ENCODE measurements around the gene SECISBP2.

The SECISBP2 gene

GRCh38 chr9:89380437-89381307, 62.4 kb downstream of the SECISBP2 start:
- Histone ChIP-seq H3K27me3 (ENCODE audit: control insufficient read depth in 1 of 2, insufficient read depth in 1 of 2, low read length in 2 of 2) (peaks cover 0 to 4% of the 10 kb centered on the region in 2 experiments), H4K8ac (ENCODE audit: low read length) (no peak overlapping the region), H3K4me3 (ENCODE audit: insufficient read depth in 1 of 2, low read depth in 1 of 2, low read length in 2 of 2) (no peak overlapping the region), H3K4ac (ENCODE audit: low read depth in 1 of 2, low read length in 2 of 2) (peak overlapping the region in 1 of 2 experiments; percentile 35), H3K14ac (ENCODE audit: low read length in 2 of 2) (peak overlapping the region in 1 of 2 experiments; percentile 45), H3K4me2 (ENCODE audit: low read length, poor library complexity, severe bottlenecking) (no peak overlapping the region), H2AK5ac (ENCODE audit: low read length, severe bottlenecking) (no peak overlapping the region), H3K18ac (ENCODE audit: low read depth in 1 of 2, low read length in 2 of 2) (peak overlapping the region; percentile 2 to 64), H3K79me1 (replicated peaks; ENCODE audit: low read length, poor library complexity, severe bottlenecking) (no peaks in the 10 kb centered on the region), H3K9me3 (ENCODE audit: control insufficient read depth, low read length) (no peaks in the 10 kb centered on the region), H3K4me1 (ENCODE audit: control insufficient read depth, insufficient read depth, low read depth, low read length) (peaks cover 22% of the 10 kb centered on the region), H2AFZ (ENCODE audit: low read depth, low read length) (no peak overlapping the region), H3K23ac (ENCODE audit: low read length in 2 of 2) (no peak overlapping the region), H2BK15ac (ENCODE audit: low read depth, poor library complexity, severe bottlenecking) (peak overlapping the region; percentile 85), H2BK120ac (ENCODE audit: low read depth, low read length) (no peak overlapping the region), H3K9ac (ENCODE audit: low read length) (no peak overlapping the region), H2BK12ac (ENCODE audit: low read length in 2 of 2) (peak overlapping the region in 1 of 2 experiments; percentile 37), H2BK5ac (ENCODE audit: low read depth, low read length, poor library complexity, severe bottlenecking) (no peak overlapping the region), H3K36me3 (ENCODE audit: control insufficient read depth in 1 of 2, insufficient read depth in 2 of 2, low read depth in 1 of 2, low read length in 2 of 2) (peaks cover 0 to 72% of the 10 kb centered on the region in 2 experiments), H3K27ac (ENCODE audit: low read length, poor library complexity, severe bottlenecking) (peak overlapping the region; percentile 30), H4K91ac (ENCODE audit: low read length) (no peak overlapping the region)
- WGBS: 60% methylated on average over 26 of the region's 26 CpGs
- DNase-seq: peak; percentile 75

GRCh38 chr9:89381308-89381609, 63.0 kb downstream of the SECISBP2 start:
- H3K4me1 ChIP-seq (ENCODE audit: control insufficient read depth, insufficient read depth, low read depth, low read length): peaks cover 22% of the 10 kb centered on the region
- no peak overlapping the region for H3K9ac ChIP-seq (ENCODE audit: low read length)
- H3K23ac ChIP-seq (ENCODE audit: low read length in 2 of 2): no peak overlapping the region
- DNase-seq: no peak
- no peak overlapping the region for H3K14ac ChIP-seq (ENCODE audit: low read length in 2 of 2)
- H2BK12ac ChIP-seq (ENCODE audit: low read length in 2 of 2): peak overlapping the region in 1 of 2 experiments; percentile 37
- no peak overlapping the region for H2BK15ac ChIP-seq (ENCODE audit: low read depth, poor library complexity, severe bottlenecking)
- H3K27me3 ChIP-seq (ENCODE audit: control insufficient read depth in 1 of 2, insufficient read depth in 1 of 2, low read length in 2 of 2): peaks cover 0 to 4% of the 10 kb centered on the region in 2 experiments
- no peak overlapping the region for H4K8ac ChIP-seq (ENCODE audit: low read length)
- WGBS: 98% methylated on average over 4 of the region's 4 CpGs
- H3K27ac ChIP-seq (ENCODE audit: low read length, poor library complexity, severe bottlenecking): no peak overlapping the region
- H2AK5ac ChIP-seq (ENCODE audit: low read length, severe bottlenecking): no peak overlapping the region
- no peak overlapping the region for H2AFZ ChIP-seq (ENCODE audit: low read depth, low read length)
- H3K4me3 ChIP-seq (ENCODE audit: insufficient read depth in 1 of 2, low read depth in 1 of 2, low read length in 2 of 2): no peak overlapping the region
- H2BK5ac ChIP-seq (ENCODE audit: low read depth, low read length, poor library complexity, severe bottlenecking): no peak overlapping the region
- peaks cover 0 to 78% of the 10 kb centered on the region in 2 experiments for H3K36me3 ChIP-seq (ENCODE audit: control insufficient read depth in 1 of 2, insufficient read depth in 2 of 2, low read depth in 1 of 2, low read length in 2 of 2)
- no peaks in the 10 kb centered on the region for H3K9me3 ChIP-seq (ENCODE audit: control insufficient read depth, low read length)
- no peak overlapping the region for H3K4me2 ChIP-seq (ENCODE audit: low read length, poor library complexity, severe bottlenecking)
- H2BK120ac ChIP-seq (ENCODE audit: low read depth, low read length): no peak overlapping the region
- H3K18ac ChIP-seq (ENCODE audit: low read depth in 1 of 2, low read length in 2 of 2): peak overlapping the region; percentile 2 to 64
- no peaks in the 10 kb centered on the region for H3K79me1 ChIP-seq (replicated peaks; ENCODE audit: low read length, poor library complexity, severe bottlenecking)
- H4K91ac ChIP-seq (ENCODE audit: low read length): no peak overlapping the region
- no peak overlapping the region for H3K4ac ChIP-seq (ENCODE audit: low read depth in 1 of 2, low read length in 2 of 2)

GRCh38 chr9:89382026-89382986, 64.0 kb downstream of the SECISBP2 start:
- Histone ChIP-seq H2BK5ac (ENCODE audit: low read depth, low read length, poor library complexity, severe bottlenecking) (no peak overlapping the region), H3K9me3 (ENCODE audit: control insufficient read depth, low read length) (no peaks in the 10 kb centered on the region), H4K8ac (ENCODE audit: low read length) (no peak overlapping the region), H3K27ac (ENCODE audit: low read length, poor library complexity, severe bottlenecking) (no peak overlapping the region), H3K23ac (ENCODE audit: low read length in 2 of 2) (no peak overlapping the region), H2AK5ac (ENCODE audit: low read length, severe bottlenecking) (no peak overlapping the region), H3K79me1 (replicated peaks; ENCODE audit: low read length, poor library complexity, severe bottlenecking) (no peaks in the 10 kb centered on the region), H3K18ac (ENCODE audit: low read depth in 1 of 2, low read length in 2 of 2) (no peak overlapping the region), H2BK12ac (ENCODE audit: low read length in 2 of 2) (peak overlapping the region in 1 of 2 experiments; percentile 7), H3K36me3 (ENCODE audit: control insufficient read depth in 1 of 2, insufficient read depth in 2 of 2, low read depth in 1 of 2, low read length in 2 of 2) (peaks cover 0 to 79% of the 10 kb centered on the region in 2 experiments), H2BK15ac (ENCODE audit: low read depth, poor library complexity, severe bottlenecking) (no peak overlapping the region), H3K14ac (ENCODE audit: low read length in 2 of 2) (no peak overlapping the region), H2BK120ac (ENCODE audit: low read depth, low read length) (no peak overlapping the region), H3K4ac (ENCODE audit: low read depth in 1 of 2, low read length in 2 of 2) (no peak overlapping the region), H4K91ac (ENCODE audit: low read length) (peak overlapping the region; percentile 14), H2AFZ (ENCODE audit: low read depth, low read length) (no peak overlapping the region), H3K27me3 (ENCODE audit: control insufficient read depth in 1 of 2, insufficient read depth in 1 of 2, low read length in 2 of 2) (peaks cover 0 to 4% of the 10 kb centered on the region in 2 experiments), H3K4me1 (ENCODE audit: control insufficient read depth, insufficient read depth, low read depth, low read length) (peaks cover 22% of the 10 kb centered on the region), H3K4me3 (ENCODE audit: insufficient read depth in 1 of 2, low read depth in 1 of 2, low read length in 2 of 2) (no peak overlapping the region), H3K4me2 (ENCODE audit: low read length, poor library complexity, severe bottlenecking) (no peak overlapping the region), H3K9ac (ENCODE audit: low read length) (no peak overlapping the region)
- WGBS: 94% methylated on average over 27 of the region's 27 CpGs
- DNase-seq: no peak
